ENCODE data around the gene NANOS3.

Gene NANOS3

GRCh38 chr19:13876834-13877233 is at the start of gene NANOS3:
Gene NANOS3, plus strand, starts transcription at chr19:13877134. Its CDS starts 115 bp downstream, at chr19:13877249.
- no peak for DNase-seq

DNA sequence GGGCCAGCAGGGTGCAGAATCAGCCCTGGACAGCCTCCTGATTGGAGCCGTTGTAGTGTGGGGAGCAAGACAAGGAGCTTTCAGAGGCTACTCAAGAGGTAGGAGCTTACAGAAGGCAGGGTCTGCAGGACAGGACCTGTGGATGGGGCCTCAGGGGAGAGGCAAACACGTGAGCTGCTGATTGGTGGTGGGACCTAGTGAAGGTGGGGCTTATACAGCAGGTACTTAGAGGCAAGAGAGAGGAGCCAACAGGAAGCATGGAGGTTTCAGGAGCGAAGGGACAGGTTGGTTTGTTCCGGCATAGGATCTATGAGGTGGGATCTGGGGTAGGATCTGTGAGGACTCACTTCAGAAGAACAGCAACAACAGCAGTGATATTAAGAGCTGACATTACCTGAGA is 49.3 kb upstream of the NANOS3 start:
- DNase-seq: no peak

DNA sequence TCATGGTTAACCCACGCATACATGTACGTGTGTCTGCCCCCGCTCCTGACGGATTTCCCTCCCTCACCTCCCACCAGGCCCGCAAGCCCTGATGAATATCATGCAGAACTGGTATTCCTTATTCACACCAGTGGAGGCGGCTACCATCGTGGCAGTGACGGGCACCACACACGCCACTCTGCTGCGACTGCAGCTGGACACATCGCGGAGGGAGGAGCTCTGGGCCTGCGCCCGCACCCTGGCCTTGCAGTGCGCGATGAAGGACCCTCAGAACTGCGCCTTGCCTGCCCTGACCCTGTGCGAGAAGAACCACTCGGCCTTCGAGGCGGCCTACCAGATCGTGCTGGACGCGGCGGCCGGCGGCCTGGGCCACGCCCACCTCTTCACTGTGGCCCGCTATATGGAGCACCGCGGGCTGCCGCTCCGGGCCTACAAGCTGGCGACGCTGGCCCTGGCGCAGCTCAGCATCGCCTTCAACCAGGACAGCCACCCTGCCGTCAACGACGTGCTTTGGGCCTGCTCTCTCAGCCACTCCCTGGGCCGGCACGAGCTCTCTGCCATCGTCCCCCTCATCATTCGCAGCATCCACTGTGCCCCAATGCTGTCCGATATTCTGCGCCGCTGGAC is 46.7 kb upstream of the NANOS3 start:
- DNase-seq: no peak

DNA sequence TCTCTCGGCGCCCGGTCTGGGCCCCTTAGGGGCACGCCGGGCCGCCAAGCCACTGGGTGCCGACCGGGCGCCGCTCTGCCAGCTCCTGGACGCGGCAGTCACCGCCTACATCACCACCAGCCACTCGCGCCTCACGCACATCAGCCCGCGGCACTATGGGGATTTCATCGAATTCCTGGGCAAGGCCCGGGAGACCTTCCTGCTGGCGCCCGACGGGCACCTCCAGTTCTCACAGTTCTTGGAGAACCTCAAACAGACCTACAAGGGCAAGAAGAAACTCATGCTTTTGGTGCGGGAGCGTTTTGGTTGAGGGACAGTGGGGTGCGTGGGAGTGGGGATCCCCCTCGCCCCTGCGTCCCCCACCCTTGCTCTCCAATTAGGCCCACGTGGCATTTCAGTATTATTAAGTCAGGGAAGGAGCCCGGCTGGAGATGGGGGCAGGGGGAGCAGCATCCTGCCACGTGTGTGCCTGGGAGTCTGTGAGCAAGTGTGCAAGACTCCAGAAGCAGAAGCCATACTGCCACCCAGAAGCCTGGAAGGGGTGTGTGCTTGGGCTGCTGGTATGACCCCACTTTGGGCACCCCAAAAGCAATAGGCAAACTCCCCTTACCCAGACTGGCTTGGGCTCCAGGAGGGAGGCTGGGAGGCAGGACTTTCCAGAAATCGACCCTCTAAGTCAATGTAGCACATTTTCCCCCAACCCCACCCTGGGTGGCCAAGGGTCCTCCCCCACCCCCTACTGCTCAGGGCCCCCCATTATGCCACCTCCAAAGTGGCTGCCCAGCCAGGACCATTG is 46.0 kb upstream of the NANOS3 start:
- no peak for DNase-seq

GRCh38 chr19:13831537-13832467 is 45.1 kb upstream of the NANOS3 start:
- DNase-seq: no peak

- DNase-seq: peak in 55 of 58 donors; percentile 13 to 94 (median 76)
These were observed 43.3 kb upstream of the NANOS3 start for GRCh38 chr19:13833330-13834243.

DNA sequence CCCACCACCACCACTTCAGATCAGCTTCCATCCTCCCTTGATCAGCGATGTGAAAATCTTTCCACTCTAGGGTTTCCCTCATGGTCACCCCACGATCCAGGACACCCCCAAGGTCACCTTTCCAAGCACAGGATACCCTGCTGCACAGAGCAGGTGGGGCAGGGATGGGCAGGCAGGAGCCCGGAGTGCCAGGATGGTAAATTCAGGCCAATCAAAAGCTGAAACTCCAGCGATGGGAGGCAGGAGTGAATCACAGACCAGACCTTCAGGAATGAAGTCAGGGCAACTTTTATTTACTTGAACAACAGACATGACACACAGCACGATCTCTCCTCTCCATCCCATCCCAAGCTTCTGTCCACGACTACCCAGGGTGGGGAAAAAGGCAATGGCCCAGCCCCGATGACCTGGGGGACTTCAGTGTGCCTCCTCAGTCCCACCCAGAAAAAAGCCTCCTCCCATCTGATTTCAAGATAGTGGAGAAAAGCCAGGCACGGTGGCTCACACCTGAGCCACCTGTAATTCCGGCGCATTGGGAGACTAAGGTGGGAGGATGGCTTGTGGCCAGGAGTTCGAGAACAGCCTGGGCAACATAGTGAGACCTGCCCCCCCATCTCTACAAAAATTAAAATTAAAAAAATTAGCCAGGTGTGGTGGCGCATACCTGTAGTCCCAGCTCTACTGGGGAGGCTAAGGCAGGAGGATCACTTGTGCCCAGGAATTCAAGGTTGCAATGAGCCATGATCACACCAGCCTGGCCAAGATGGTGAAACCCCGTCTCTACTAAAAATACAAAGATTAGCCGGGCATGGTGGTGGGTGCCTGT is 42.5 kb upstream of the NANOS3 start:
- no peak for DNase-seq

- DNase-seq: no peak
These were observed 40.9 kb upstream of the NANOS3 start for GRCh38 chr19:13835791-13836723.

DNA sequence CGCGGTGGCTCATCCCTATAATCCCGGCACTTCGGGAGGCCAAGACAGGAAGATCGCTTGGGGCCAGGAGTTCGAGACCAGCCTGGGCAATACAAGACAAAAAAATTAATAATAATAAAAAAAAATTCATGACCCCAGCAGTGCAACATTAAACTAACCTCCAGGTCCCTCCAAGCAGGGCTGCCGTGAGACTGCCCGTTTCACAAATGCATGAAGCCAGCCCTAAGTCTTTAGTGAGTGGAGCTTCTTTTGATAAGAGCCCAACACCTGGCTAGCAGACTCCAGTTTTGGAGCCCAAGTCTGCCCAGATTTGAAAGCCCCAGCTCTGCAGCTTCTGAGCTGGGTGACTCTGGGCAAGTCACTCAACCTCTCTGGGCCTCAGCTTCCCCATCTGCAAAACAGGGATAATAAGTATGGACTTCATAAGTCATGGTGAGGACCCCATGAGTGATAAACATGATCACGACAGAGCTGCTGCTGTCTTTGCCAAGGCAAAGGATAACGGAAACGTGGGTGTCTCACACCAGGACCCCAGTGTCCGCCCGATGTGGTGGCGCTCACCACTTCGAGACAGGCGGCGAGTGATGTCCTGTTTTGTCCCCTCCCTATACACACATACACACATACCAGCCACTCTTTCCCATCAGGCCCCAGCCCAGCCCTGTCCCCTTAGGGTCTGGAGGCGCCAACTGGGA is 38.4 kb upstream of the NANOS3 start:
- no peak for DNase-seq

DNA sequence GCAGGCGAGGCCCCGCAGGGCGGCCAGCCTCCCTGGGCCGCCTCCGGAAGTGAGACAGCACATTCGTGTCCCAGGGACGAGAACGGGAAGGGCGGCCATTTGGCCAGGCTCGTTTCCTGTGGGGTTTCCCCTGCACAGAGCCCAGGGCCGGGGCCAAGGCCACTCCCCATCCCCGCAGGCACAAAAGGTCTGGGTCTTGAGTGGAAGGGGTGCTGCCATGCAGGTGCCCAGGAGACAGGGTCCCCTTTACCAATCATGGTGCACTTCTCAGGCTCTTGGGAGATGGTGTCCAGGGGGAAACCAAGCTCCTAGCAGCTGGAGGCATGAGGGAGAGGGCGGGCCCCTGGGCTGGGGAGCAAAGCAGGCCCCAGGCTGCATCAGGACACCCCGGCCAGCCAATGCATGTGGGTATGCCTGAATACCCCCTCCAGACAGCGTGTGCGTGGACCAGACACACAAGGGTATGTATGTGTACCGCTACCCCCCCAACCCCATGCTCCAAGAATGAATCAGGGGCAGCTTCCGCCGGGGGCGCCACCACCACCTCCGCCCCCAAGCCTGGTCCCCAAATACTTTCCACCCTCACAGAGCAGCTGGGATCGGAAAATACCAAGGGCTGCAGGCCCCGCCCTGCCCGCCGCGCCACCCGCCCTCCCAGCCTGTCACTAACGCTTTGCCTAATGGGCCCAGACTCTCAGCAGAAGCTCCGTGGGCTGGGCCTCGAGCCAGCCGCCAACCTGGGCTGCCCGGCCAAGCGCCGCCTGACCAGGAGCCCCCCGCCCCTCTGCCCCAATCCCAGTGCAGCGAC is 37.6 kb upstream of the NANOS3 start:
- DNase-seq: peak in 43 of 58 donors; percentile 11 to 66 (median 32)

DNA sequence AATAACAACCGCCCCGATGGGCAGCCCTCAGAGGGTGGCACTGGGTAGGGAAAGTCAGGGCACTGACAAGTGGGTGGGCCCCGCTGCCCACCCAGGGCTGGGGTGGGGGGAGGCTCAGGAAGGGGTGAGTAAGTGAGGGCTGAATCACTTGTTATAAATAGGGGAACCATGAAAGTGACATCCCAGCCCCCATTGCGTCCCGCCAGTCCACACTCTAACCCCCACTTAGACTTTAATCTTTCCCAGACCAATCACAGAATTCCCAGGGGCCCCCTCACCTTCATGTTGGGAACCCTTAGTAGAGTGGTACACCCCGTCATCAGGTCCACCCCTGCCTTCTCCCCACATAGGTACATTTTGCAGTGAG is 37.0 kb upstream of the NANOS3 start:
- DNase-seq: no peak

- DNase-seq: no peak
These were observed 36.4 kb upstream of the NANOS3 start for GRCh38 chr19:13840305-13841085.

GRCh38 chr19:13841086-13841961 is 35.6 kb upstream of the NANOS3 start:
- peak in 2 of 58 donors; percentile 5 to 15 for DNase-seq

DNA sequence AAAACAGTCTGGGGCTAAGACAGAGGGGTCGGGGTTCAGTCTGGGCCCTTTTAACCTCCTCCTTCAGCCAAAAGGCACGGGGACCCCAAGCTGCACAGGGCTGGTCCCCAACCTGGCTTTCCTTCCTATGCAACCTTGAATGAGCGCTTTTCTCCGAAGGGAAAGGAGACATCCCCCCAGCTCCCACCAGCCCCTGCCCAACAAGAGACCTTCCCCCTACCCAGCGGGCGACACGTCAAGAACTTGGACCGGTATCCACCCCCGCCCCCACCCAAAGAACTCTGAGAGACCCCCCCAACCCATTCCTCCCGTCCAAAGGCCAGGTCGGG is 35.0 kb upstream of the NANOS3 start:
- DNase-seq: no peak

All from anterior cingulate cortex (tissue), 58 donors.